Epithelial cell of prostate (primary cell): Measurements from ENCODE around the gene NECAB2.

Experiments
- DNase-seq: peaks from one replicate; pipeline ENCODE4 v3.0.0-alpha.2; 2011; ENCODE audit warnings: low read depth, low spot score
- H3K27ac ChIP-seq: fragments of 450-650 bp; 2 replicates; pipeline ENCODE4 v1.5.1; 2017; ENCODE audit warnings: mild to moderate bottlenecking

The NECAB2 gene

DNA sequence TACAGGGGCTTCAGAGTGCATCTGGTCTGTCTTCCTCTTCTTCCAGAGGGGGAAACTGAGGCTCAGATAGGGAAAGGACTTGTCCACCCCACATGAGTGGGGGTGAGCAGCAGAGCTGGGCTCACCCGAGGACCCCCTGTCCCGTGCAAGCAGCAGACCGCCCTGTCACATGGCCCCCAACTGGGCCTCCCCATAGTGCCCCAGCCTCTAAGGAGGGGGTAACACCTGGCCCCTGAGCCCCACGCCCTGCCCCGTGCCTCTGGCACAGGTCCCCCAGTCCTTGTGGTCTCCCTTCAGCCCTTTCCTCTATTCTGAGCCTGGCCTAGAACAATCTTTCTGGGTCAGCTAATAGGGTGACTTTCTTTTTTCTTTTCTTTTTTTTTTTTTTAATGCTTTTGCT lies 6.5 kb upstream of the NECAB2 start:
- no peak overlapping the region for H3K27ac ChIP-seq

DNA sequence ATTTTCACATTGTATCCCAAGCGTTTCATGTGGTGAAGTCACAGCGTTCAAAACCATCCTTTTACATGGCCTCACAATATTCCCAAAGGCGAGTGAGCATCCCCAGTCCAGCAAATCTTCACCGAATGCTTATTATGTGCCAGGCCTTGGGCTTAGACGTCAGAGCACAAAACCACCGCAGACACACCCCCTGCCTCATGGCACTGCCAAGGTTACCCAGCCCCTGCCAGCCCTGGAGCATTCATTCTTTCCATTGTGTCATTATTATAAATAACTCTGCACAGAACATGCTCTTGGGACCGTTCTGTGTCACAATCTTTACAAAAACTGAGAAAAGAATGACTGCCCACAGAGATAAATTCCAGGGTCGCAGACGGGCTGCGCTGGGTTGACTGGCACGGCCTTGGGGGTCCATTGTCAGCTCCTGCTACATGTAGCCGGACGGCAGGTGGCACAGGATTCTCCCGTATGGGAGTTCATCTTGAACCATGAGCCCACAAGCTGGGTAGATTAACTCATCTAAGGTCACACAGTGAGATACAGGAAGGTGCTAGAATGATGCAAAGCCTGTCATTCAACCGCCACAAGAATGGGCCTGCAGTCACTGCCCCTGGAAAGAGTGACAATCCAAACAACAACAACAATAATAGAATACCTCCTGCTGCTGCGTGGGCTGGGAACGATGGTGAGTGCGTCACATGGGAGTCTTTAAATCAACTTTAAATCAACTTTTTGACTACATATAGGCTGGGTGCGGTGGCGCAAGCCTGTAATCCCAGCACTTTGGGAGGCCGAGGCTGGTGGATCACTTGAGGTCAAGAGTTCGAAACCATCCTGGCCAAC lies 4.5 kb upstream of the NECAB2 start:
- no peak overlapping the region for H3K27ac ChIP-seq
- DNase-seq = no peak

More for the DNA sequence above, 6.5 kb upstream of the NECAB2 start:
- no peak for DNase-seq

DNA sequence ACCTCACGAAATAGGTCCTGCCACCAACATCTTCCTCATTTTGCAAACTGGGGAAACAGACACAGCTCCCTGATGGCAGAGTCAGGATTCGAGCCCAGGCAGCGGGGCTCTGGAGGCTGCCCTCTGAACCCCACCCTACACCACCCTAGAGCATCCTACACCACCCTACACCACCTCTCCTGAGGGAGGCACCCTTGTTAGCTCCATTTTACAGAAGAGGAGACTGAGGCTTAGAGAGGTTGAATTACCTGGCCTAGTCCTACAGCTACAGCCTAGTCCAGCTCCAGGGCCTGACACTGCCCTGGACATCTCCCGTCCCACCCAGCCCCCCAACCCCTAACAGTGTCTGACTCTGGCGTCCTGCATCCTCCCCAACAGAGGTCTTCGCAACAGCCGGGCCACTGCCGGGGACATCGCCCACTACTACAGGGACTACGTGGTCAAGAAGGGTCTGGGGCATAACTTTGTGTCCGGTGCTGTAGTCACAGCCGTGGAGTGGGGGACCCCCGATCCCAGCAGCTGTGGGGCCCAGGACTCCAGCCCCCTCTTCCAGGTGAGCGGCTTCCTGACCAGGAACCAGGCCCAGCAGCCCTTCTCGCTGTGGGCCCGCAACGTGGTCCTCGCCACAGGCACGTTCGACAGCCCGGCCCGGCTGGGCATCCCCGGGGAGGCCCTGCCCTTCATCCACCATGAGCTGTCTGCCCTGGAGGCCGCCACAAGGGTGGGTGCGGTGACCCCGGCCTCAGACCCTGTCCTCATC lies 3.2 kb upstream of the NECAB2 start:
- no peak for DNase-seq
- H3K27ac ChIP-seq = no peak overlapping the region

DNA sequence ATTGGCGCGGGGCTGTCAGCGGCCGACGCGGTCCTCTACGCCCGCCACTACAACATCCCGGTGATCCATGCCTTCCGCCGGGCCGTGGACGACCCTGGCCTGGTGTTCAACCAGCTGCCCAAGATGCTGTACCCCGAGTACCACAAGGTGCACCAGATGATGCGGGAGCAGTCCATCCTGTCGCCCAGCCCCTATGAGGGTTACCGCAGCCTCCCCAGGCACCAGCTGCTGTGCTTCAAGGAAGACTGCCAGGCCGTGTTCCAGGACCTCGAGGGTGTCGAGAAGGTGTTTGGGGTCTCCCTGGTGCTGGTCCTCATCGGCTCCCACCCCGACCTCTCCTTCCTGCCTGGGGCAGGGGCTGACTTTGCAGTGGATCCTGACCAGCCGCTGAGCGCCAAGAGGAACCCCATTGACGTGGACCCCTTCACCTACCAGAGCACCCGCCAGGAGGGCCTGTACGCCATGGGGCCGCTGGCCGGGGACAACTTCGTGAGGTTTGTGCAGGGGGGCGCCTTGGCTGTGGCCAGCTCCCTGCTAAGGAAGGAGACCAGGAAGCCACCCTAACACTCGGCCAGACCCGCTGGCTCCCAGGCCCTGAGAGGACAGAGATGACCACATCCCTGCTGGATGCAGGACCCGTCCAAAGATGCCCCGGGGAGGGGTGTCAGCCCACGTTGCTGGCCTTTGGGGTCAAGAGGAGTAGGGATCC lies 2.4 kb upstream of the NECAB2 start:
- no peak overlapping the region for H3K27ac ChIP-seq
- no peak for DNase-seq

DNA sequence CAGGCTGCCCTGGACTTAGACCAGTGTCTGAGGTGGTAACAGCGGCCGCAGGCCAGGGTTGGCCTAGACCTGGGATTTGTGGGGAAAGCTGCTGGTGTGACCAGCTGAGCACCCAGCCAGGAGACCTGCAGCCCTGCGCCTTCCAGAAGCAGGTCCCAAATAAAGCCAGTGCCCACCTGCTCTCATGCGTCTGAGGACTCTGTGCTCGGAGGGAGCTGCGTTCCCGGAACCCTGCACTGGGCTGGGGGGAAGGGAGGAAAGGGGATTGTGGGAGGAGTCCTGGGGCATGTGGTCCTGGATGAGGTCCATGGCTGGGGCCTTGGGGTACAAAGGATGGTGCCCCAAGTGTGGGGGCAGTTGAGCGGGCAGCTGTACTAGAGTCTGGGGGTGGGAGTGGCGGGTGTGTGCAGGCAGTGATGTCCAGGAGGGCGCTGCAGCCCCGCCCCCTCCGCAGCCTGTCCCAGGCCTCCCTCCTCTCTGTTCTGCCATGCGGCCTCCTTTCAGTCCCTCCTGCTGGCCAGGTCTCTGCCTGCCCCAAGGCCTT lies 1.8 kb upstream of the NECAB2 start:
- H3K27ac ChIP-seq = no peak overlapping the region
- no peak for DNase-seq

DNA sequence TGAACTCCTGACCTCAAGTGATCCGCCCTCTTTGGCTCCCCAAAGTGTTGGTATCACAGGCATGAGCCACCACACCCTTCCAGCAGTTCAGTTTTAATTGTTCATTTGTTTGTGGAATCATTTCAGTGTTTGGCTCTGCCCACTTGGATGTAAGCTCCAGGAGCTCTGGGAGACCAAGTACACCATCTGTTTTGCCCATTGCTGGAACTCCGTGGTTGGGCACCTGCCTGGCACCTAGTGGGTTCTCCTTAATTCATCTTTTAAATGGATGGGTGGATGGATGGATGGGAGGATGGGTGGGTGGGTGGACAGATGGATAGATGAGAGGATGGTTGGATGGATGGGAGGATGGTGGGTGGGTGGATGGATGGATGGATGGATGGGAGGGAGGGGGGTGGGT lies 953 bp upstream of the NECAB2 start:
- H3K27ac ChIP-seq = no peak overlapping the region
- DNase-seq = no peak

DNA sequence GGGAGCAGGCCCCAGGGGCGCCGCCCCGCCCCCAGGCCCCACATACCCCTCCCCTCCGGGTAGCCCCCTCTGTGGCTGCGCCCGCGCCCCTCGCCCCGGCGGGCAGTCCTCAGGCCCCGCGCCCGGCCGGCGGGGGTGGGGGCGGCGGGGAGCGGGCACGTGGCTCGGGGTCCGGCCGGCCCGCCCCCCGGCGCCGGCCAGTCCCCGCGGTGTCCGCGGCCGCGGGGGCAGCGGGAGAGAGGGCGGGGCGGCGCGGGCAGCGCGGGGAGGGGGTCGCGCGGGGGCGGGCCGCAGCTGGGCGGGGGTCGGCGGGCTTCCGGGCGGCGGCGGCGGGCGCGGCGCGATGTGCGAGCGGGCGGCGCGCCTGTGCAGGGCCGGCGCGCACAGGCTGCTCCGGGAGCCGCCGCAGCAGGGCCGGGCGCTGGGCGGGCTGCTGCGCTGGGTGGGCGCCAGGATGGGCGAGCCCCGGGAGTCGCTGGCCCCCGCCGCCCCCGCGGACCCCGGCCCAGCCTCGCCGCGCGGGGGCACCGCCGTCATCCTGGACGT lies 335 bp downstream of the NECAB2 start:
- H3K27ac ChIP-seq = no peak overlapping the region
- DNase-seq = no peak

DNA sequence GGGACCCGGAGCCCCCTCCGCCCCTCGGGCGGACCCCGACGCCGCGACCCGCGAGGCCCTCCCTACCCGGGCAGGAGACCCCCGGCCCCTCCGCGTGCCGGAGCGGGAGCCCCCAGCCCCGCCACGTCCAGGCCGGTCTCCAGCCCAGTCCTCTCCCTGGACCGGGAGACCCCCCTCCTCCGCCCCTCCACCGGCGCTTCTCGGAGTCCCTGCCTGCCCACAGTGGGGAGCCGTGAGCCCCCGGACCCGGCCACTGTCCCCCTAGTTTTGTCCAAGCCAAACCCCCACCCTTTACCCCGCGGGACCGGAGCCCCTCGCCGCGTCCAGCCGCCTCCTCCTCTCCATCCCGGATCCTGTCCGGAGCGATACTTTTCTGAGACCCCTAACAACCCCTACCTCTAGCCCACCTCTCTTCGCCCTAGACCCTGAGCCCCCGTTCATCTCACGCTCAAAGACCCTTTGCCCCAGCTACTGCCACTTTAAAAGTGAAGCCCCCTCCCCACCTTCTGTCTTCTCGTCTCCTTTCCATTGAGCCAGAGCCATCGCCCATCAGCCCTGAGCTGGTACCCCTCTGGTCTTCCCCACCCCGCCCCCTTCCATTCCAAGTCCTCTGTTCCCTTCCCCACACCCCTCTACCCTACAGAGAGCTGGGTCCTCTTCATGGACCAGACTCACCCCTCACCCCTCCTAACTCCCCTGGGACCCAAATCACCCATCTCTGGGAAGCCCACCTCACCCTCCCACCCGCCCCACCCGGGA lies 1.0 kb downstream of the NECAB2 start:
- no peak for DNase-seq
- no peak overlapping the region for H3K27ac ChIP-seq

DNA sequence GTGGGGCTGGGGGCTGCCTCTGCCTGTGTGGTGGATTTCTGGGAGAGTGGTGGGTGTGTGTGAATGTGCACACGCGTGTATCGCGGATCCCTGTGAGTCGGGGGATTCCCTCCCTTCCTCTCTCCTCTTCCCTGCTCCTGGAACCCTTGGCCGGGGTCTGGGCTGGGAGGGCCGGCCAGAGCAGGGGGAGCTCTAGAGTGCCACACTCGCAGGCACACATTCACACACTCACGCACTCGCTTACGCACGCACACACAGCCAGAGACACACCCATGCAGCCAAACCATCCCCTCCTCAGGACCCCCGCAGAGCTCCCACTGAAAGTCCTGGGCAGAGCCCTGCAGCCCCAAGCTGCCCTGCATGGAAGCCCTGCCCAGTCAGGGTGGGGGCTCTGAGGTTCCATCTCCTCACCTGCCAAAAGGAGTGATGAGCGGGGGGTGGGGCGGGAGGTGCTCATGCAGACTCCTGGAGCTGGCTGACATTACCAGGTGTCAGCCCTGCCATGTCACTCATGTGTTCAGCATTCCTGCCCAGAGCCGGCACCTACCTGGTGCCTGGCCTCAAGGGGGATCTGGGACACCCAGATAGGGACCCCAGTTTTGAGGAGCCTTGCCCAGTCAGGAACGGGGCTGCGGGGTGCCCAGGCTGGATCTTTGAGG lies 1.9 kb downstream of the NECAB2 start:
- H3K27ac ChIP-seq = no peak overlapping the region
- no peak for DNase-seq

DNA sequence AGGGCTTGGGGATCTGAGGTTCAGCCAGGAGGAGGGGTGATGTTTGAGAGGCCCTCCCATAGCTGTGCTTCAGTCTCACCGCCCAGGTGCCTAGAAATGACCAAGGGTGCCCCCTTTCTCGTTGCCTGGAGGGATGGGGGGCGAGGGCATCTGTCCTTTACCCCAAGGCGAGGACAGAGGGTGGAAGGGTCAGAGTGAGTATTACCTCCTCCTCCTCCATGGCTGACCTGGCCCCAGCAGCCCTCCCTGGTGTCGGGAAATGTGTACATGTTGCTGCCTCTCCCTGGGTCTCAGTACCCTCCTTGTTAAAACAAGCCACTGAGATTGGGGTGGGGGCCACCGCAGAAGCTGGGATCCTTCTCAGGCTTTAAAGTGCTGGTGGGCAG lies 2.4 kb downstream of the NECAB2 start:
- H3K27ac ChIP-seq = no peak overlapping the region
- no peak for DNase-seq

DNA sequence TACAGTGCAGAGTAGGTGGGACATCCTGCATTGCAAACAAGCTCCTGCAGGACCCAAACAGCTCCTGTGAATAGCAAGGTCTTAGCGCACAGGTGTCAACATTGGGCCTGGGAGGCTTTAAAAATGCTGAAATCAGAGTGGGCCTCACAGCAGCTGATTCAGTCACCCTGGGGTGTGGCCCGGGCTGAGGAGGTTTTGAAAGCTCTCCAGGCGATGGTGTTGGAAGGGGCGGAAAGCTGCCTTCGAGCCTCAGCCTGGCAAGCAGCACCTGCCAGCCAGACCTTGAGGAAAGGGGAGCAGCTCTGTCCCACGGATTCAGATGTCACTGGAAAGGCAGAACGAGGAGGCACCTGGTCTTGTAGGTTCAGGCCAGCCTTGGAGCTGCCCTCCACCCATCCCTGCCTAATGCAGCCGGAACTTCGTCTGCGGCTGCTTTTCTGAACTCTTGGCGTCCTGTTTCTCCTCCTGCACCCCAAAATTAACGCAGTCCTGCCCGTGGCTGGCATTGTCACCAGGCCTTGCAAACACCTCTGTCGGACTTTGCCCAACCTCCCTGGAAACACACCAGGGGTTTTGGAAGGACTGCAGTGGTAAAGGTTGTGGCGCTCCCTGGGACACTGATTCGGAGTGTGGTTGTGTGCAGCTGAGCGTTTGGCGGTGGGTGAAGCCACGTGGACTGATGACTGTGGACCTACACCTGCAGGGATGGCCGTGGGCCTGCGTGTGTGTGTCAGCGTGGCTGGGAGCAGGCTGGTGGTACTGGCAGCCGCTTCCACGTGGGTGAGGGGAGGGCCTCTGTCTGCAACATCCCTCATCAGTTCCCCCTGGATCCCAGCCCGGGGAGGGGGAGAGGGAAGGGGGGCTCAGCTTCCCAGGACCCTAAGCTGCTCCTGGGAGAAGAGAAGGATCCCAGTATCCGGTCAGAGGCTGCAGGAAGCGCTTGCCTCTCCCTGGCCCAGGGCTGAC lies 3.4 kb downstream of the NECAB2 start:
- no peak for DNase-seq
- H3K27ac ChIP-seq = no peak overlapping the region

DNA sequence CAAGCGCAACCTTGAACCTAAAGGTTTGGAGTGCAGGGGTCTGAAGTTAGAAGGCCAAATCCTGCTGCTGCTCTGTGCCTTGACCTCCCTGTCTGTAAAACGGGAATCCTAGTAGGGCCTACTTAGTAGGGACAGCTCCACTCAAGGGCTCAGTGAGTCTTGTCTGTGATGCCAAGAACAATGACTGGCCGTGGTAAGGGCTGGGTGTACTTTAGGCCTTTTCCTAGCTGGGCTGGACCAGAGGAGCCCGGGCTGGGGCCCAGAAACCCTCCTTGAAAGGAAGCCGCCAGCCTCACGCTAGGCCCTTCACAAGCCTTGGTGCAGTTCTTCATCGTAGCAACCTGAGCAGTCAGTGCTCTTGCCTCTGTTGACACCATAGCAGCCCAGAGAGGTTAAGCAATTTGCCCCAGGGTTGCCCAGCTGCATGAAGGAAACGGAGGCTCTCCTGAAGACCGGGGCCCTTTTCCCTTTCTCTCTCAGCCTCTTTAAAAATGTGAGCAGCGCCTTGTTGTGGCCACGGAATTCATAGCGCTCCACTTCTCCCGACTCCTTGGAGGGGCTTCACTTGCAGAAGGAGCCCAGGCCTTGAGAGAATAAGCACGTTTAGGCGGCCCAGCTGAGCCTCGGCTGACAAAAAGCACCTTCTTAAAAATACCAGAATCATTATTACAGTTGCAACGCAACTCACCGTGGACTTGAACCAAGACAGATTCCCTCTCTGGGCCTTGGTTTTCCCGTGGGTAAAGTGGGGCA lies 4.4 kb downstream of the NECAB2 start:
- DNase-seq = no peak
- H3K27ac ChIP-seq = no peak overlapping the region

DNA sequence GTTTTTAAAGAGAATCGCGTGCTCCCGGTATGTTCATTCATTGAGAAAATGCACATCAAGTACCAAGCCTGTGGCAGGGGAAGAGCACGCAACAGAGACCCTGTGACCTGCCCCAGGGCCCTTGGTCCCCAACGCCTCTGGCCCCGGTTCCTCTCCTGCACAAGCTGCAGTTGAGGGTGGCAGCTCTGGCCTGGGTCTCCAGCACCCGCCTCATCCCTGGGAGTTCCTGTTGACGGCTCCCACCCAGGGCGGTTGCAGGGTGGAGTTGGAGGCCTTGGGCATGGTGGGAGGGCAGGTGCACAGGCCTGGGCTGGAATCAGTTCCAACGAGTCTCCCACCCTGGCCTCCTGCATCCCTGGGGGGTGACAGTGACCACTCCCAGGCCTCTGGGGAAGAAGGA lies 5.0 kb downstream of the NECAB2 start:
- DNase-seq = no peak
- H3K27ac ChIP-seq = no peak overlapping the region

DNA sequence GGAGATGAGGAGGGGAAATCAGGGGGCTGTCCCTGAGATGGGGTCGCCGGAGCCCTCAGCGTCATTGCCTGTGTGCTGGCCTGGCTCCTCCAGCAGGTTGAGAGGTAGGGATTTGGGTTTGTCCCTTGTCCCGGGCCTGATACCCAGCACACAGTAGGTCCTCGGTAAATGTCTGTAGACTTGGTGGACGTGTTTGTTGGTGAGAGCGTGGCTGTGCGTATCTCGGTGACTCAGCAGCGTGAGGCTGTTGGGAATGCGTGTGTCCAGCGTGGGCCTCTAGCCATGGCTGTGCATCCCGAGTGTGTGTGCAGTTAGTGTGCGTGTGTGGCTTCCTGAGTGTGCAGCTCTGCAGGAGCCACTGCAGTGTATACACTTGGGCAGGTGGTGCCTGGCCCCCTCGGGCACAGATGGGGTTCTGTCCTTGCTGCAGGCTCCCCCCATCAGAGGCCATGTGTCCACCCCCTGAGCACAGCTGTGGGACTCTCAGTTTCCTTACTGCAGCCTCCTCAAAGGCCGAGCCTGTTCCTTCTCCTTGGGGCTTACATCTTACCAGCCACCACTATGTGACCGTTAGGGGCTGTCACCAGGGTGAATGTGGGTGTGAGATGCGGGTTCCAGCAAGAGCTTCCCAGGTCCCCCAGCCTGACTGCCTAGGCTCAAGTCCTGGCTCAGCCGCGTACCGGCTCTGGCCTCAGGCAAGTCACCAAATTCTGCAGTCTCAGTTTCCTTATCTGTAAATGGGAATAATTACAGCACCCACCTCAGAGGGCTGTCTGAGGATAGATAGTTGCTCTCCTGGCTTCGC lies 5.7 kb downstream of the NECAB2 start:
- H3K27ac ChIP-seq = no peak overlapping the region
- no peak for DNase-seq

DNA sequence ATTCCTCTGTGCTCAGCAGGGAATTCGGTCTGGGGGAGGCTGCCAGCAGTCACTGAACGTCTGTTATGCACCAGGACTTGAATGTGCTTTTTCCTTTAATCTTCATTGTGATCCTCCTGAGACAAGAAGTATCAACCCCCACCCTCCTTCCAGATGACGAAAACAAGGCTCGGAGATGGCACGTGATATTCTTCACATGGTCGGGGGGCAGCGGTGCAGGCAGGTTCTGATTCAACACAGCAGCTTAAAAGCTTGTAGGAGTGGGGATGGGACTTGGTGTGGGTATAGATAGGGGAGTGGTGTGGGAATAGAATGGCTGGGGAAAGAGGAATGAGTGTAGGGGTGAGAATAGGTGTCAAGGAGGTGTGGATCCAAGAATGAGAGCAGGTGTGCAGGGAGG lies 6.4 kb downstream of the NECAB2 start:
- DNase-seq = no peak
- H3K27ac ChIP-seq = no peak overlapping the region

DNA sequence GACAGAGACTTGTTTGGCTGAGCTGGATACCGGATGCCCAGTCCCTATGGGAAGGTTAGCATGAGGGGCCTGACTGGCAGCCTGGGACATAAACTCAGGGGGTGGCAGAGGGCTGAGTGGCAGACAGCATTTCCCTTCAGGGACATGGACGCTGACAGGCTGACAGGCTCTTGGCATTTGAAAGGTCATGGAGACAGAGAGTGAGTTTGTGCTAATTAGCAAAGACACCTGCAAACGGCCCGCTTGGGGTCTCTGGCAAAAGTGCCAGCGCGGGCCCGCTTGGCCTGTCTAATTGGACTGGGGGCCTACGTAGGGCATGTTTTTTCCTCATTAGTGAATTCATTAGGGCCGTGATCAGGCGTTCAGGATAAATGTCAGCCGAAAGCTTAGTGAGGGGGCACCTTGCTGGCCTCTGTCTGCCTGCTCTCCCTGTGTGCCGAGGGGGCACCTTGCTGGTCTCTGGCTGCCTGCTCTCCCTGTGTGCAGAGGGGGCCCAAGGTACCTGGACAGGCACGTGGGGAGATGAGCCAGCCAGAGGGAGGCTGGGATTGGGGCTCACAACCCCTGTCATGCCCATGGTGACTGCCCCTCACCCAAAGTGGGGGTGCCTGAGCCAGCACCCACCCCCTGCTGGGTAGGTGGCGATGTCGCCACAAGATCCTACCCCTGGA lies 7.7 kb downstream of the NECAB2 start:
- no peak overlapping the region for H3K27ac ChIP-seq
- no peak for DNase-seq
